ENCODE data around the gene NRG4. TPM values are rescaled to one million over a fixed set of nuclear protein-coding genes. Genes with fewer than 3 reads are reported as not detected.

Gene NRG4
- total and polyA plus RNA-seq, 2 donors (not counting 3 experiments of a cell fraction or from before 2014, with no cell fraction given): not detected

GRCh38 chr15:75966073-75966472, 46.2 kb downstream of the NRG4 start:
- ChIA-PET POLR2A (no interaction called here), CTCF (interaction anchor here (0.8 kb wide), 1 partner anchor 9 kb away, joined by 3 read pairs; no protein-coding TSS in a partner anchor)
- dilution Hi-C loops (cut with MboI; ENCODE audit: extremely low pct_ligation_motif_present, low sequenced_read_pairs): no loop called here
- FAIRE-seq (no peak), DNase-seq (ENCODE audit: low read depth, low spot score) (no peak)
- H3K4me3 ChIP-seq (replicated peaks in 1 of 3; ENCODE audit: insufficient read depth in 1 of 3, low read depth in 1 of 3, low read length in 3 of 3): no peak overlapping the region
- H2AFZ ChIP-seq (ENCODE audit: low read depth, low read length): no peak overlapping the region
- H3K36me3 ChIP-seq (ENCODE audit: control insufficient read depth in 2 of 2, extremely low read depth in 1 of 2, insufficient read depth in 2 of 2, low read length in 2 of 2): no peaks in the 10 kb centered on the region
- no peaks in the 10 kb centered on the region for H3K79me2 ChIP-seq (ENCODE audit: control insufficient read depth, insufficient read depth, low read length)
- intact Hi-C loops (cut with micrococcal nuclease): no loop called here
- H4K20me1 ChIP-seq (replicated peaks; ENCODE audit: control insufficient read depth, extremely low read depth, insufficient read depth, low read length): no peaks in the 10 kb centered on the region
- H3K9me1 ChIP-seq (replicated peaks; ENCODE audit: control insufficient read depth, extremely low read depth, insufficient read depth, low read length): no peaks in the 10 kb centered on the region
- TF ChIP-seq CTCF (IDR thresholded peaks at IDR 0.05; ENCODE audit: extremely low read depth in 1 of 2, insufficient read depth in 1 of 2, low read depth in 1 of 2, low read length in 2 of 2) (no peak), POLR2A (IDR thresholded peaks at IDR 0.05; ENCODE audit: low read depth, low read length) (no peak), GATA2 (IDR thresholded peaks at IDR 0.05; ENCODE audit: insufficient read depth, insufficient read length, low read depth, low read length) (no peak), FOS (IDR thresholded peaks at IDR 0.05; ENCODE audit: borderline replicate concordance, insufficient read depth, low read length) (no peak), EZH2 (IDR thresholded peaks at IDR 0.05; ENCODE audit: borderline replicate concordance, low read depth, low read length, severe bottlenecking) (no peak), JUN (IDR thresholded peaks at IDR 0.05; ENCODE audit: borderline replicate concordance, insufficient read depth, insufficient read length, low read depth) (no peak), POLR2AphosphoS5 (IDR thresholded peaks at IDR 0.05; ENCODE audit: insufficient read depth, low read depth, low read length) (no peak), MYC (IDR thresholded peaks at IDR 0.05; ENCODE audit: low read depth, low read length) (no peak)
- TF ChIP-seq, protein P1, sequence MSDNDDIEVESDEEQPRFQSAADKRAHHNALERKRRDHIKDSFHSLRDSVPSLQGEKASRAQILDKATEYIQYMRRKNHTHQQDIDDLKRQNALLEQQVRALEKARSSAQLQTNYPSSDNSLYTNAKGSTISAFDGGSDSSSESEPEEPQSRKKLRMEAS (IDR thresholded peaks at IDR 0.05; ENCODE audit: insufficient read depth, insufficient read length): no peak
- BruUV-seq (replicated peaks): no TSS peak
- no peaks in the 10 kb centered on the region for H3K9me3 ChIP-seq (replicated peaks; ENCODE audit: control insufficient read depth, insufficient read depth, low read length)
- no peak overlapping the region for H3K27ac ChIP-seq (ENCODE audit: insufficient read depth, low read depth, low read length)
- no peak overlapping the region for H3K4me2 ChIP-seq (ENCODE audit: insufficient read depth, low read length)
- H3K4me1 ChIP-seq (ENCODE audit: control insufficient read depth, extremely low read depth, insufficient read depth, low read length): no peaks in the 10 kb centered on the region
- peaks cover 1 to 16% of the 10 kb centered on the region in 2 experiments for H3K27me3 ChIP-seq (ENCODE audit: control insufficient read depth in 2 of 2, insufficient read depth in 2 of 2, low read length in 2 of 2)
- no peak overlapping the region for H3K9ac ChIP-seq (replicated peaks; ENCODE audit: extremely low read depth, insufficient read depth, low read length)
